GM21825 (cell line): Measurements from ENCODE around the gene ARHGEF3.
"Not testable (repeated sequence)": the region's sequence is repeated elsewhere in the genome, so short reads cannot be mapped to it uniquely, and the experiment has no call there.

Source experiments
- ATAC-seq: cut with Tn5 transposase; IDR thresholded peaks from one replicate; pipeline ENCODE4 v1.9.1; 2021; ENCODE audit warnings: mild to moderate bottlenecking, moderate library complexity; ENCODE audit not compliant: unreplicated experiment

Gene ARHGEF3

DNA sequence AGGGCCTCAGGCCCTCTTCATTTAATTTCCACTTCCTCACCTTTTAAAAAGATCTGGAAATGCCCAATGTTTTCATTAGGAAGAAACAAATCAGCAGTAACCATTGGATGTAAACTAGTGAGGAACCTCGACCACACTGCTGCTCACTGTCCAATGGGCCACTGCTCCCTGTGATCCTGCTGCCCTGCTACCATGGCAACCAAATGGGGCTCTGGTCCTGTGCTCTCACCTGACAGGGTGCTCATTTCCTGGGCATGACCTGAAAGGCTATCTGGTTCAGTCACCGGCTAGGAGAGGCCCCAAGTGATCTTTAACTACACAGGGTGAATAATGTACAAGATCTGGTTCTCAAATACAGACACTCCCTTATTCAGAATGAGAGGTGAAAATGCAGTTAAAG is 54.6 kb downstream of the ARHGEF3 start:
- no peak for ATAC-seq

GRCh38 chr3:56744016-56744415 is 57.7 kb downstream of the ARHGEF3 start:
- ATAC-seq = no peak

GRCh38 chr3:56742887-56743286 is 58.9 kb downstream of the ARHGEF3 start:
- no peak for ATAC-seq

- no peak for ATAC-seq
Measured at GRCh38 chr3:56739036-56739435, 62.7 kb downstream of the ARHGEF3 start.

DNA sequence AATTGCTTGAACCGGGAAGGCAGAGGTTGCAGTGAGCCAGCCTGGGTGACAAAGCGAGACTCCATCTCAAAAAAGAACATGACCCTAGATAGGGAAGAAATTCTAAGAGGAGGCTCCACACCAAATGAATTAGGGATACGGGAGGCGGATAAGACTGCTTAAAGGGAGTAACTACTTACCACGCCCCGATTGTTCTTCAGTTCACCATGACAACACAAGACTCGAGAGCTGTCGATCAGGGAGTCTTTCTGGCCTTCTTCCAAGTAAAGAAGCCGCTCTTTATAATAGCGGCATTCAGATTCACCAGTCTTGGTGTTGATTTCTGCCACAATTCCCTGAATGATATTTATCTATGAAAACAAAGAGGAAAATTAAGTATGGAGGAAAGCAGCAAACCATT is 64.7 kb downstream of the ARHGEF3 start:
- ATAC-seq = no peak

DNA sequence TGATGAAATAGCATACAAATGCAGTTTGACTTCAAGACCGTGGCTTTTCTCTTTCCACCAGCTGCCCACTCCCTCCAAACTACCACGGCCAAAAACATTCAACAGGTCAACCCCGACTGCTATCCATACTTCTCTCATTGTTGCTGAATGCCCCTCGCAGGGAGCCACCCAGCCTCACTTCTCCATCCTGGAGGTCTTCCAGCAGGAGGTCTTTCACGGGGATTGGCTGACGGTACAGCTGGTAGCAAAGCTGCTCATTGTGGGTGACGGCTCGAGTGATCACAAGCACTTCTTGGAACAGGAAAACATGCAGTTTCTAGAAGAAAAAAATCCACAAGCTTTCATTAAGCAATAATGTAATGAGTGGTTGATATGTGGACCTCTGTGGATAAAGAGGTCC is 69.6 kb downstream of the ARHGEF3 start:
- ATAC-seq = no peak

- ATAC-seq = peak; percentile 98
Measured at GRCh38 chr3:56725175-56725574, 76.6 kb downstream of the ARHGEF3 start.

- peak; percentile 6 for ATAC-seq
Measured at GRCh38 chr3:56724676-56725075, 77.1 kb downstream of the ARHGEF3 start.

- no peak for ATAC-seq
Measured at GRCh38 chr3:56720849-56721248, 80.9 kb downstream of the ARHGEF3 start.

GRCh38 chr3:56718809-56719208 is 82.9 kb downstream of the ARHGEF3 start:
- not testable (repeated sequence) for ATAC-seq

DNA sequence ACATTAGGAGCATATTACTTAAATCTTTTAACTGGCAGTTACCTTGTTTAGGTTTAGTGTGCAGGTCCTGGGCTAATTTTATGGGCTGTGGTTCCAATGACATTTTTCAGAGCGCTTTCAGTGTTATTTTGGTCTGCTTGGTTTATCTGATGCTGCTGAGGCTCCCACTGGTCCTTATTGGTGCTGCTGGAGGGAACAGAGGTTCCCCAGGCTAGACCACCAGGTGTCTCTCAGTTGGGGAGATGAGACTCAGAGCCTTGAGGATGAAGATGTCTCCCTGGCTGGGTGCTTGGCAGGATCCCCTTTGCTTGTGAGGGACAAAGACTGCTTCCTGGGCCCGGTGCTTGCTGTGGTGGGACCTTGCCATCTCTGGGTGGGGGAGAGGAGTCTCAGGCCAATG is 90.4 kb downstream of the ARHGEF3 start:
- ATAC-seq = no peak

GRCh38 chr3:56707412-56707811 is 94.3 kb downstream of the ARHGEF3 start:
- not testable (repeated sequence) for ATAC-seq

- ATAC-seq = no peak
Measured at GRCh38 chr3:56706629-56707028, 95.1 kb downstream of the ARHGEF3 start.

DNA sequence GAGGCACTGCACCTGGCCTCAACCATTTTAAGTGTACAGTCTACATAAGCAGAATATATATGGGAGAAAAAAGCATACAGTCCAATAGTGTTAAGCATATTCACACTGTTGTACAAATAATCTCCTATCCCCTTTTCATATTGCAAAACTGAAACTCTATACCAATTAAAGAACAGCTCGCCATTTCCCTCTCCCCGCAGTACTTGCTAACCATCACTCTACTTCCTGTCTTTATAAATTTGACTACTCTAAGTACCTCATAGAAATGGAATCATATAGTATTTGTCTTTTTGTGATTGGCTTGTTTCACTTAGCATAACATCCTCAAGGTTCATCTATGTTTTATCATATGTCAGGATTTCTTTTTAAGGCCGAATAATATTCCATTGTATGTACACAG is 97.0 kb downstream of the ARHGEF3 start:
- no peak for ATAC-seq

DNA sequence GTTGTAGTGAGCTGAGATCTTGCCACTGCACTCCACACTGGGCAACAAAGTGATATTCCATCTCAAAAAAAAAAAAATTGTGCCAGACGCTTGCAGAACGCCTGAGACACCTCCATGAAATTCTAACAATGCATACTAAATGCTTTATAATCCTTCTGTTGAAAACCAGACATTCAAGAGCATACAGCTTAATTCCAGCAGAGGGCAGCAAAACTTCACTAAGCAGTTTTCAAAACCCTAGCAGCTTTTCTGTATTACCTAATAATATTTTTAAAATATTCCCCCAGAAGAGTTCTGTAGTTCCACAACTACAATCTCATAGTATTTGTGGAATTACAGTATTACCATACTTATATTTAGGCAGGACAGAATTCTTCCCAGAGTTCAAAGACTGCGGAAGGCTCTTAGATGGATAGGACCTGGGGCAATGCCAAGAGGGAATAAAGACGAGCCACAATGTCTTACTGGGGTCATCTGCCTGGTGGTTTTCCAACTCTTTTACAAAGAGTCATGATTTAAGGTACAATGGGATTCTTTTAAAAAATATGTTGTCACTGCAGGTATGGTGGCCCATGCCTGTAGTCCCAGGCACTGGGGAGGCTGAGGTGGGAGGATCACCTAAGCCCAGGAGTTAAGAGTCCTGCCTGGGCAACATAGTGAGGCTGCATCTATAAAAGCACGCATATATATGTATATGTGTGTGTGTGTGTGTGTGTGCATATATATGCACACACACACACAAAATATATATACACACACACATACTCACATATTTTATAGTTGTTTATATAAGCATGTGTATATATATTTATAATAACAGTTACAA is 99.0 kb downstream of the ARHGEF3 start:
- ATAC-seq = peak; percentile 61

DNA sequence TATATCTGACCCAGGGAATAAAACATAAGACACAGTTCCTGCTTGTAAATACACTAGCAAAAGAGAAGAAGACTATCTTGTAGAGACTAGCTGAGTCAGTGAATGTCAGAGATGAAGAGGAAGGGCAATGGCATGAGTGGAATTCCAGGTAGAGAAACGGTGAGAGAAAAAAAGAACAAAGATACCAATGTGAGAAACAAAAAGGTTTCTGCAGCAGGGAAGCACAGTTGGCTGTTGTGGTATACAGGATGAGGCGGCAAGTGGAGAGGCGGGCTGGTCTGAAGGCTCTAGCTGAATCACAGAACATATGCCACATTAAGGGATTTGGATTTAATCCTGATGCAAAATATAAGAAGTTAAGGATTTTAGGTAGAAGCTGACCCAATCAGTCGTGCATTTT is 101.6 kb downstream of the ARHGEF3 start:
- ATAC-seq = no peak

DNA sequence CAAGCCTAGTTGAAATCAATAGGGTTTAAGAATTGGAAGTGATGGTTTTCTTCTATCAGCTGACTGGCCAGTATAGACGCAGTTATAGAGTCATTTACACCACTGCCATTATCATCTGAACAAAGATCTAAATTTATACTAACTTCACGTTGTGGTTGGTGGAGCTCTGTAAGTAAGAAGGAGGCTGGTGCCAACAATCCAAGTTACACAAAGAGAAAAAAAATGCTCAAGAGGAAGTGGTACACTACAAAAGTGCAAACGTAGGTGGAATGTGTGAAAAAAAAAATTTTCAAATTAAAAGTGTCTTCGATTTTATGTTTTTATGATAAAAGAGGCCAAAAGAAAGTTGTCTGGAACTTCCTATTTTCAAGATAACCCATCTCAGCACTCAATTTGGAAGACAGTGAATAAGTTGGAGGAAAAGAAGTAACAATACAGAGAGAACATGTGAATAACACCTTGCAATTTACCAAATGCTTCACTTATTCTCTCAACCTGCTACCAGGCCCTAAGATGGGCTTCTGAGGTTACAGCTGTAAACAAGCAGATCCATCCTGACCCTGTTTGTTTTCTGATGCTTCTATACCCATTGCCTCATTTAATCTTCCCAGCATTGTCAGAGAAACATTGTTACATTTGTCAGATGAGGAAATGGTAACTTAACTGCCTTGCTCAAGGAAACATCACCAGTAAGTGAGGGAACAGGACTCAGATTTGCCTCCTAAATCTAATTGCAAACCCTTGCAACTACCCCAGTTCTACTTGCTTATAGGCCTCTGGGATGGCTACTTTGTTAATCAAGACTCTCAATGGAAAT is 106.7 kb downstream of the ARHGEF3 start:
- no peak for ATAC-seq

- no peak for ATAC-seq
Measured at GRCh38 chr3:56693750-56694149, 108.0 kb downstream of the ARHGEF3 start.

- ATAC-seq = peak; percentile 81
Measured at GRCh38 chr3:56692520-56693433, 109.0 kb downstream of the ARHGEF3 start.

- not testable (repeated sequence) for ATAC-seq
Measured at GRCh38 chr3:56692001-56692365, 109.8 kb downstream of the ARHGEF3 start.
